GM21515 (cell line): Measurements from ENCODE around the gene SLC22A4.
A peak's percentile ranks its signal among the peaks of the same experiment; 100 is the strongest.

ENCODE experiments used
- ATAC-seq: cut with Tn5 transposase; IDR thresholded peaks from one replicate; pipeline ENCODE4 v1.9.1; 2021; ENCODE audit not compliant: unreplicated experiment

SLC22A4 gene

GRCh38 chr5:132261881-132262845, 32.0 kb upstream of the SLC22A4 start:
- ATAC-seq = no peak

GRCh38 chr5:132262882-132263547, 31.2 kb upstream of the SLC22A4 start:
- no peak for ATAC-seq

GRCh38 chr5:132263548-132264261, 30.5 kb upstream of the SLC22A4 start:
- no peak for ATAC-seq

GRCh38 chr5:132264546-132265335, 29.5 kb upstream of the SLC22A4 start:
- ATAC-seq = no peak

- ATAC-seq = no peak
Observed at GRCh38 chr5:132265336-132266030, 28.7 kb upstream of the SLC22A4 start.

GRCh38 chr5:132266031-132266835, 28.0 kb upstream of the SLC22A4 start:
- ATAC-seq = no peak

GRCh38 chr5:132266836-132267160, 27.4 kb upstream of the SLC22A4 start:
- ATAC-seq = no peak

- ATAC-seq = no peak
Observed at GRCh38 chr5:132267166-132267739, 26.9 kb upstream of the SLC22A4 start.

GRCh38 chr5:132267931-132268768, 26.0 kb upstream of the SLC22A4 start:
- ATAC-seq = peak; percentile 9

GRCh38 chr5:132268769-132269551, 25.2 kb upstream of the SLC22A4 start:
- peak; percentile 65 for ATAC-seq

GRCh38 chr5:132269635-132270334, 24.4 kb upstream of the SLC22A4 start:
- ATAC-seq = no peak

GRCh38 chr5:132270335-132270665, 23.9 kb upstream of the SLC22A4 start:
- no peak for ATAC-seq

GRCh38 chr5:132270706-132271105, 23.5 kb upstream of the SLC22A4 start:
- ATAC-seq = no peak

GRCh38 chr5:132271251-132272246, 22.6 kb upstream of the SLC22A4 start:
- ATAC-seq = no peak

GRCh38 chr5:132272311-132273210, 21.6 kb upstream of the SLC22A4 start:
- no peak for ATAC-seq
